NCI-H526 treated with DMSO at 0.1 percent for 48 hours (cell line): ENCODE measurements around the gene NMNAT2.
"Not testable (repeated sequence)": the region's sequence is repeated elsewhere in the genome, so short reads cannot be mapped to it uniquely, and the experiment has no call there.

Experiments
- DNase-seq: peaks from one replicate; lab custom pipeline; 2025; lab: John Stamatoyannopoulos, UW

The NMNAT2 gene

GRCh38 chr1:183416850-183417771 is 1.1 kb downstream of the NMNAT2 start:
- DNase-seq: peak; percentile 90

GRCh38 chr1:183414365-183414764 is 3.8 kb downstream of the NMNAT2 start:
- no peak for DNase-seq

GRCh38 chr1:183411091-183411490 is 7.1 kb downstream of the NMNAT2 start:
- DNase-seq: no peak

GRCh38 chr1:183407961-183408360 is 10.2 kb downstream of the NMNAT2 start:
- no peak for DNase-seq

- no peak for DNase-seq
Observed at GRCh38 chr1:183407474-183407873, 10.7 kb downstream of the NMNAT2 start.

- DNase-seq: no peak
Observed at GRCh38 chr1:183404476-183404875, 13.7 kb downstream of the NMNAT2 start.

- peak; percentile 99 for DNase-seq
Observed at GRCh38 chr1:183403498-183403897, 14.7 kb downstream of the NMNAT2 start.

GRCh38 chr1:183401565-183401964 is 16.6 kb downstream of the NMNAT2 start:
- DNase-seq: not testable (repeated sequence)

- DNase-seq: no peak
Observed at GRCh38 chr1:183394435-183394834, 23.7 kb downstream of the NMNAT2 start.

- no peak for DNase-seq
Observed at GRCh38 chr1:183391863-183392262, 26.3 kb downstream of the NMNAT2 start.

GRCh38 chr1:183390561-183390960 is 27.6 kb downstream of the NMNAT2 start:
- no peak for DNase-seq

- DNase-seq: no peak
Observed at GRCh38 chr1:183388735-183389134, 29.4 kb downstream of the NMNAT2 start.

- DNase-seq: no peak
Observed at GRCh38 chr1:183385340-183386144, 32.6 kb downstream of the NMNAT2 start.

GRCh38 chr1:183379951-183380350 is 38.2 kb downstream of the NMNAT2 start:
- no peak for DNase-seq

- DNase-seq: no peak
Observed at GRCh38 chr1:183375381-183375780, 42.8 kb downstream of the NMNAT2 start.

- DNase-seq: no peak
Observed at GRCh38 chr1:183374825-183375224, 43.4 kb downstream of the NMNAT2 start.

GRCh38 chr1:183372586-183373230 is 45.5 kb downstream of the NMNAT2 start:
- DNase-seq: no peak

GRCh38 chr1:183370399-183371058 is 47.7 kb downstream of the NMNAT2 start:
- DNase-seq: no peak

- no peak for DNase-seq
Observed at GRCh38 chr1:183368213-183369108, 49.7 kb downstream of the NMNAT2 start.

- no peak for DNase-seq
Observed at GRCh38 chr1:183366116-183366515, 52.1 kb downstream of the NMNAT2 start.

- no peak for DNase-seq
Observed at GRCh38 chr1:183365676-183366075, 52.5 kb downstream of the NMNAT2 start.
